ENCODE measurements around the gene COL4A4.
"Not testable (repeated sequence)": the region's sequence is repeated elsewhere in the genome, so short reads cannot be mapped to it uniquely, and the experiment has no call there.

Gene COL4A4

DNA sequence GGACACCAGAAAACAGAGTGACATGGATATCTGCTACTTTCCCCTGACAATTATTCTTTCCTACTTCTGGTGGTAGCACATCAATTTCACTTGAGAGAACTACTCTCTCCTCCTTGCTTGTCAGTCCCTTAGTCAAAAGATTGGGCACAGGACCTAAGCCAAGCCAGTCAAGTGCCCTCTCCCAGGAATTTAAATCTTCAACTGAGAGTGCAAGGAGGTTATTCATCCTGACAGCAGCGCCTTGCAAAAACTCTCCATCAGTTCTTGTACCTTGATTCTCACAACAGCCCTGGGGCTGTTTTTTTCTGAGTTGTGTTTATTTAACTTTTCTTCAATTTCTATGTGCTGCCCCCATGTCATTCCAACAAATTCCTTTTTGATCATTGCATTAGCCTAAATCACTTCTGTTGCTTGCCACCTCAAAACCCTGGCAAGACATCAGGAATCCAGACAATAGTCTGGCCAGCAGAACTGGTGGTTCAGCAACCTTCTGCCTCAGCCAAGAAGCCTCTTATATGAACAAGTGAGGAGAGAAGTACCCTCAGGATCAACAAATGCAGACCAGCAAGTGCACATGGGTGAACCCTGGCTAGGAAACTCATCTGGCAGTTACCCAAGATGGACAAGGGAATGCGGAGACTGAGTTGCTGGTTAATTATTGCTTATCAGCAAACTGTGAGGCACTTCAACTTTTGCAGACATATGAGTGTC is 19.8 kb upstream of the COL4A4 start:
- DNase-seq (ENCODE audit: low read depth) = no peak
- TF ChIP-seq CTCF (IDR thresholded peaks at IDR 0.05; ENCODE audit: low read length, missing control alignments) = no peak
- no peak overlapping the region for H3K4me3 ChIP-seq (replicated peaks; ENCODE audit: low read depth, low read length)

- no peak for TF ChIP-seq CTCF (IDR thresholded peaks at IDR 0.05; ENCODE audit: low read length, missing control alignments)
- H3K4me3 ChIP-seq (replicated peaks; ENCODE audit: low read depth, low read length) = no peak overlapping the region
- no peak for DNase-seq (ENCODE audit: low read depth)
Observed at GRCh38 chr2:227182765-227183164, 18.8 kb upstream of the COL4A4 start.

DNA sequence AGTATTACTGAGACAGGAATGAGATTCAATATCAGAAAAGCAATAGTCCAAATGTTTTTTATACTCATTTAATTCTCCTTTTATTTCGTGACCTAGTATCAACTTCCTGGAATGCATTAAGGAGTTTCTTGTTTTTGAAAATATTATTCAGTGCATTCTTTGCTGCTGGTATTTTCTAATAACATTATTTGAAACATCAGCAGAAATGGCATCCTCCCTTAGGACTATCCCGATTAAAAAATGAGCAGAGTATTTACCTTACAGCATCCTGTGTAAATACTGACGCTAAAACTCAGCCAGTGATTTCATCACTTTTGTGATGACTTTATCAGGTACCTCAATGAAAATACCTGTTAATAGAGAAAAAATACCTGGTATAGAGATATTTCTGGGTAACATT is 16.8 kb upstream of the COL4A4 start:
- no peak for TF ChIP-seq CTCF (IDR thresholded peaks at IDR 0.05; ENCODE audit: low read length, missing control alignments)
- DNase-seq (ENCODE audit: low read depth) = no peak
- H3K4me3 ChIP-seq (replicated peaks; ENCODE audit: low read depth, low read length) = no peak overlapping the region

DNA sequence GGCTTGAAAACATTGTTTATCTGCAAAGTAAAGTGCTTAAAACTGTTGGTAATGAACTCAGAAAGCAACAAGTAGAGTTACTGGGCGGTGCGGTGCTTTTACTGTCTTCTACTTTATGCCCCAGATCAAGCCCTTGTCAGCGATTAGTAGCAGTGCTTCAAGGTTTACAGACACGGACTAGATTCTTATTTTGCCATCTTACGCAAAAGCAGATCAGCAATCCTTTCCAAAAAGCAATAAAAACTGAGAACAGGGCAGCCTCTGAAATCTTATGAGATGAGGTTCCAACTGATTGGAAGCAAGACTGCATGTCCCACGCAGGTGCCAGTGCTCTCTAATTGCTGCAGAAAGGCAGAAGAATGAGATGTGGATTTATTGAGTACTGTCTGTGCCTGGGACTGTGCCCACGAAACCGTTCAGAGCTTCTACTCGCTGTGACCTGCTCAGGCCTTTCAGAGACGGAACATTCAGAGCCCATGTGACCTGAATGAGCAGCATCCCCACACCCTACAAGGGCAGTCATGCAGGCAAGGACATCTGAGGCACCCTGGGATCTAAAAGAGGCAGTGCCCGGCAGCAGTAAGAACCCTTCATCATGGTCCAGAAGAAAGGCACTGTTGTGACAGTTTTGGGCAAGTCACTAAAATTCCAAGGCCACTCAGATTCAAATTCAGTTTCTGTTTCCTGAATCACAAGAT is 16.1 kb upstream of the COL4A4 start:
- no peak for TF ChIP-seq CTCF (IDR thresholded peaks at IDR 0.05; ENCODE audit: low read length, missing control alignments)
- DNase-seq (ENCODE audit: low read depth) = no peak
- H3K4me3 ChIP-seq (replicated peaks; ENCODE audit: low read depth, low read length) = no peak overlapping the region

DNA sequence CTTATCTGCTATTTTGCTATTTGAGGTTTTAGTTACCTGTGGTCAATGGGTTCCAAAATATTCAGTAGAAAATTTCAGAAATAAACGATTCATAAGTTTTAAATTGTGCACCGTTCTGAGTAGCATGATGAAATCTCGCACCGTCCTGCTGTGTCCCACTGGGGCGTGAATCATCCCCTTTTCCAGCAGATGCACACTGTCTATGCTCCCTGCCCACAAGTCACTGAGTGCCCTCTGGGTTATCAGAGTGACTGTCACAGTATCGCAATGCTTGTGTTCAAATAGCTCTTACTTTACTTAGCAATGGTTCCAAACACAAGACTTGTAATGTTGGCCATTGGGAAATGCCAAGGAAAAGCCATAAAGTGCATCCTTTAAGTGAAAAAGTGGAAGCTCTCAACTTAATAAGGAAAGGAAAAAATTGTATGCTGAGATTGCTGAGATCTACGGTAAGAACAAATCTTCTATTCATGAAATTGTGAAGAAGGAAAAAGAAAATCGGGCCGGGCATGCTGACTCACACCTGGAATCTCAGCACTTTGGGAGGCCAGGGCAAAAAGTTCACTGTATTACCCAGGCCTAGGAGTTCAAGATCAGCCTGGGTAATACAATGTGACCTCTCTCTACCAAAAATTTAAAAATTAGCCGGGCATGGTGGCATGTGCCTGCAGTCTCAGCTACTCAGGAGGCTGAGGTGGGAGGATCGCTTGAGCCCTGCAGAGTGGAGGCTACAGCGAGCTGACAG is 13.8 kb upstream of the COL4A4 start:
- DNase-seq (ENCODE audit: low read depth) = no peak
- TF ChIP-seq CTCF (IDR thresholded peaks at IDR 0.05; ENCODE audit: low read length, missing control alignments) = no peak
- H3K4me3 ChIP-seq (replicated peaks; ENCODE audit: low read depth, low read length) = no peak overlapping the region

- not testable (repeated sequence) for DNase-seq (ENCODE audit: low read depth); H3K4me3 ChIP-seq (replicated peaks; ENCODE audit: low read depth, low read length)
Observed at GRCh38 chr2:227171779-227172178, 7.8 kb upstream of the COL4A4 start.

DNA sequence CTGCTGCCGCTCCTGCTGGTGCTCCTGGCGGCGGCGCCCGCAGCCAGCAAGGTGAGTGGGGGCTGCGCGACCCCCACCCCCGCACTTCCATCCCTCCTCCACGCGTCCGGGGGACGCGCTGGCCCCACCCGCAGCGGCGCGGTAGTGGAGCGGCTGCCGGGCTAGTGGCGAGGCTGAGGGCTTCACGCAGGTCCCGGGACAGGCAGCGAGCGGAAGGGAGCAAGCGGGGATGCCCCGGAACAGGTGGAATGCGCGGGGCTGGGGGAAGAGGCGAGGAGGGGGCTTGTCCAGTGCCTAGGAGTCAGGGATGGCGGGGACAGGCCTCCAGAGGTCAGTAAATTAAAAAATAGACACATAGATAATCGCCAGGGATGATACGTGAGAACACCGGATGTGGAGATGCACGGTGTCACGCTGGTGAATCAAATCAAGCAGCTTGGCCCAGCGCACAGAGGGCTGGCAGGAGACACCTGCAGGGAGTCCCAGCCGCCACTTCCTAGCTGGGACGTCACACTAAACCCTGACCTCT is 822 bp upstream of the COL4A4 start:
- H3K4me3 ChIP-seq (replicated peaks; ENCODE audit: low read depth, low read length) = peak overlapping the region; percentile 48
- TF ChIP-seq CTCF (IDR thresholded peaks at IDR 0.05; ENCODE audit: low read length, missing control alignments) = no peak
- DNase-seq (ENCODE audit: low read depth) = no peak

Measured in fibroblast of pulmonary artery (primary cell).